HEK293T (cell line): ENCODE measurements around the gene PPP1R12B.

Source experiments
- ARNT ChIP-seq: fragments of 450-650 bp; IDR thresholded peaks from 2 replicates; pipeline ENCODE4 v1.6.1; 2017; ENCODE audit warnings: mild to moderate bottlenecking
- BHLHE40 ChIP-seq: fragments of 450-650 bp; IDR thresholded peaks from 2 replicates; pipeline ENCODE4 v1.6.1; 2016; ENCODE audit warnings: mild to moderate bottlenecking, moderate library complexity, borderline replicate concordance
- ELF4 ChIP-seq: fragments of 450-650 bp; IDR thresholded peaks from 2 replicates; pipeline ENCODE4 v1.6.1; 2017; ENCODE audit warnings: antibody characterized with exemption
- FOXA1 ChIP-seq: fragments of 450-650 bp; IDR thresholded peaks from 2 replicates; pipeline ENCODE4 v1.6.1; 2016; ENCODE audit warnings: mild to moderate bottlenecking
- FOXK2 ChIP-seq: fragments of 450-650 bp; IDR thresholded peaks from 2 replicates; pipeline ENCODE4 v1.6.1; 2016; ENCODE audit warnings: mild to moderate bottlenecking
- FOXM1 ChIP-seq: fragments of 450-650 bp; IDR thresholded peaks from 2 replicates; pipeline ENCODE4 v1.6.1; 2017; ENCODE audit warnings: mild to moderate bottlenecking, borderline replicate concordance
- LEF1 ChIP-seq: fragments of 450-650 bp; IDR thresholded peaks from 2 replicates; pipeline ENCODE4 v1.6.1; 2017; ENCODE audit warnings: mild to moderate bottlenecking, borderline replicate concordance
- PKNOX1 ChIP-seq: fragments of 450-650 bp; IDR thresholded peaks from 2 replicates; pipeline ENCODE4 v1.6.1; 2016
- SP1 ChIP-seq: fragments of 450-650 bp; IDR thresholded peaks from 2 replicates; pipeline ENCODE4 v1.6.1; 2017
- SUZ12 ChIP-seq: fragments of 450-650 bp; IDR thresholded peaks from 2 replicates; pipeline ENCODE4 v1.6.1; 2016; ENCODE audit warnings: mild to moderate bottlenecking
- TARDBP ChIP-seq: fragments of 450-650 bp; IDR thresholded peaks from 2 replicates; pipeline ENCODE4 v1.6.1; 2016
- ZNF384 ChIP-seq: fragments of 450-650 bp; IDR thresholded peaks from 2 replicates; pipeline ENCODE4 v1.6.1; 2016

DNA sequence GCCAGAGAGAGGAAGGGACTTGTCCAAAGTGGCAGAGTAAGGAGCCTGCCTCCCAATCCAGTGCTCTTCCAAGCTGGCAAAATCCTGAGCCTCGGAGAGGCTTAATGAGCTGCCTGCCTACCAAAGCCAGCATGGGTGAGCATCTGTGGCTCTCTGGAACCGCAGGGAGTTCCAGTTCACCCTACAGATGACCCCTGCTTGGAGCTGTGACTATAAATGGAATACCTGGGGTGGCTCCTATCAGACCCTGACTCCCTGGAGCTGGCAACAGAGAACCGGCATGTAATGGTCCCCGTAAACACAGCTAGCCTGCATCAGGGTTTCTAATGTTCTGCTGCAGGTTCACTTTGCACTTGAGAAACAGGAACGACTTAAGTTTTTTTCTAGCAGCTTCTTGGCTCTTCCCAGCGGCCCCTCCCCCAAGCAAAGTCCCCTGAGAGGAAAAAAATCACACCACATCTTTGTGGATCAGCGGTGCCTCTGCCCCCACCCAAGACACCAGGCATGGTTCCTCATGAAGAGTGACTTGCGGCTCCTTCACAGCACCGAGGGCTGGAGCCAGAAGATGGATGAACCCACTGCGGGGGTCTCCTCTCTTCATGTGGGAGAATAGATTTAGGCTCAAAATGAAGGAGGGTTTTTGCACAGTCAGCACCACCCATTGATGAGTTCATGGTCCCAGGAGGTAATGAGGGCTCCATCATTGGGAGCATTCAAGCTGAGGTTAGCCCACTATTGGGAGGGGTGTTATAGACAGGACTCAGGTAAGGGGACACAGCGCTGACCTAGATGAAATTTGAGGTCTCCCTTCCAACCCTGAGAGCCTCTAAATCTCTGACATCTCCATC lies 282.8 kb downstream of the PPP1R12B start:
- no peak for TF ChIP-seq SP1
- TF ChIP-seq ELF4: no peak
- TF ChIP-seq FOXM1: no peak
- TF ChIP-seq TARDBP: no peak
- TF ChIP-seq FOXK2: no peak
- no peak for TF ChIP-seq PKNOX1
- TF ChIP-seq FOXA1: no peak
- TF ChIP-seq SUZ12: no peak
- no peak for TF ChIP-seq ARNT
- TF ChIP-seq LEF1: no peak
- TF ChIP-seq ZNF384: no peak
- no peak for TF ChIP-seq BHLHE40
